ENCODE results near the gene ALKBH4.

ALKBH4 gene

DNA sequence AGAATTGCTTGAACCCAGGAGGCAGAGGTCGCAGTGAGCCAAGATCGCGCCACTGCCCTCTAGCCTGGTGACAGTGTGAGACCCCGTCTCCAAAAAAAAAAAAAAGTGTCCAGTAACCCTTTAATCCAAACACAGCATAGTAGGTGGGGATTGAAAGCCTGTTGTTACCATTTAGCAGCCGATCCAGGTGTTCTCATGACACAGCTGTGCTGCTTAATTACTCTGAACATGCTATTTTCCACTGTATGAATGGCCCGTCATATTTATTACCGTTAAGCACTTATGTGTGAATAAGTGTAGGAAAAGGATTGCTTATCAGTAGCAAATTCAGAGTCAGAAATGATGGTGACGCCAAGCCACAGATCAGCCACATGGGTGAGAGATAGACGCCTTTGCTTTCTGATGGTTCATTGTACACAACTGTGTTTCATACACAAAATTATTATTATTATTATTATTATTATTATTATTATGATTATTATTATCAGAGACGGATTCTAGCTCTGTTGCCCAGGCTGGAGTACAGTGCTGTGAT, 42.9 kb downstream of the ALKBH4 start:
- TF ChIP-seq CTCF (IDR thresholded peaks at IDR 0.05; ENCODE audit: extremely low read depth, missing control alignments) = no peak
- DNase-seq (ENCODE audit: low spot score) = no peak

- DNase-seq (ENCODE audit: low spot score) = no peak
- no peak for TF ChIP-seq CTCF (IDR thresholded peaks at IDR 0.05; ENCODE audit: extremely low read depth, missing control alignments)
These were observed 46.1 kb downstream of the ALKBH4 start for GRCh38 chr7:102418592-102418991.

- TF ChIP-seq CTCF (IDR thresholded peaks at IDR 0.05; ENCODE audit: extremely low read depth, missing control alignments) = no peak
- no peak for DNase-seq (ENCODE audit: low spot score)
These were observed 47.6 kb downstream of the ALKBH4 start for GRCh38 chr7:102417105-102417504.

GRCh38 chr7:102416406-102416805, 48.3 kb downstream of the ALKBH4 start:
- DNase-seq (ENCODE audit: low spot score) = no peak
- no peak for TF ChIP-seq CTCF (IDR thresholded peaks at IDR 0.05; ENCODE audit: extremely low read depth, missing control alignments)

- TF ChIP-seq CTCF (IDR thresholded peaks at IDR 0.05; ENCODE audit: extremely low read depth, missing control alignments) = no peak
- DNase-seq (ENCODE audit: low spot score) = no peak
These were observed 48.9 kb downstream of the ALKBH4 start for GRCh38 chr7:102415685-102416225.

GRCh38 chr7:102413611-102414010, 51.1 kb downstream of the ALKBH4 start:
- no peak for TF ChIP-seq CTCF (IDR thresholded peaks at IDR 0.05; ENCODE audit: extremely low read depth, missing control alignments)
- no peak for DNase-seq (ENCODE audit: low spot score)

- no peak for TF ChIP-seq CTCF (IDR thresholded peaks at IDR 0.05; ENCODE audit: extremely low read depth, missing control alignments)
- DNase-seq (ENCODE audit: low spot score) = no peak
These were observed 51.6 kb downstream of the ALKBH4 start for GRCh38 chr7:102413091-102413490.
